Nephron progenitor cell (in vitro differentiated cells): ENCODE measurements around the gene ANKRD13A.
"Not testable (repeated sequence)": the region's sequence is repeated elsewhere in the genome, so short reads cannot be mapped to it uniquely, and the experiment has no call there.

ENCODE experiments used
- DNase-seq: peaks from one replicate; pipeline ENCODE4 v3.0.0; 2021
- H3K27ac Mint-ChIP-seq: 2 replicates; pipeline ENCODE4 v1.8.0; 2021; ENCODE audit warnings: mild to moderate bottlenecking, moderate library complexity, mixed read lengths
- H3K27me3 Mint-ChIP-seq: 2 replicates; pipeline ENCODE4 v1.8.0; 2021; ENCODE audit warnings: mild to moderate bottlenecking, low read depth, mixed read lengths; ENCODE audit not compliant: poor library complexity
- H3K36me3 Mint-ChIP-seq: 2 replicates; pipeline ENCODE4 v1.8.0; 2021; ENCODE audit warnings: low read depth, mixed read lengths
- H3K4me1 Mint-ChIP-seq: 2 replicates; pipeline ENCODE4 v1.8.0; 2021; ENCODE audit warnings: mixed read lengths
- H3K4me3 Mint-ChIP-seq: 2 replicates; pipeline ENCODE4 v1.8.0; 2021; ENCODE audit warnings: mild to moderate bottlenecking, moderate library complexity, mixed read lengths
- H3K9me3 Mint-ChIP-seq: 2 replicates; pipeline ENCODE4 v1.8.0; 2021; ENCODE audit warnings: mild to moderate bottlenecking, moderate library complexity, mixed read lengths
- CTCF ChIP-seq: fragments of 200-600 bp; sonication (generic); IDR thresholded peaks from 2 replicates; pipeline ENCODE4 v1.5.0; 2021; ENCODE audit warnings: antibody characterized with exemption

Gene ANKRD13A

GRCh38 chr12:109968801-109969200 is 30.4 kb upstream of the ANKRD13A start:
- Mint-ChIP-seq H3K4me3 (no peak overlapping the region), H3K27ac (no peak overlapping the region), H3K27me3 (no peaks in the 10 kb centered on the region), H3K4me1 (no peaks in the 10 kb centered on the region), H3K9me3 (no peaks in the 10 kb centered on the region), H3K36me3 (peaks cover 51% of the 10 kb centered on the region)
- no peak for TF ChIP-seq CTCF
- no peak for DNase-seq

GRCh38 chr12:109972821-109973220 is 26.4 kb upstream of the ANKRD13A start:
- H3K4me1 Mint-ChIP-seq = no peaks in the 10 kb centered on the region
- H3K36me3 Mint-ChIP-seq = peaks cover 65% of the 10 kb centered on the region
- no peak for DNase-seq
- peaks cover 3% of the 10 kb centered on the region for H3K9me3 Mint-ChIP-seq
- no peaks in the 10 kb centered on the region for H3K27me3 Mint-ChIP-seq
- H3K4me3 Mint-ChIP-seq = no peak overlapping the region
- no peak for TF ChIP-seq CTCF
- no peak overlapping the region for H3K27ac Mint-ChIP-seq

GRCh38 chr12:109981311-109981710 is 17.9 kb upstream of the ANKRD13A start:
- H3K36me3 Mint-ChIP-seq = peaks cover 77% of the 10 kb centered on the region
- H3K9me3 Mint-ChIP-seq = peaks cover 15% of the 10 kb centered on the region
- no peak overlapping the region for H3K4me3 Mint-ChIP-seq
- H3K27ac Mint-ChIP-seq = no peak overlapping the region
- H3K27me3 Mint-ChIP-seq = peaks cover 2% of the 10 kb centered on the region
- no peak for TF ChIP-seq CTCF
- no peaks in the 10 kb centered on the region for H3K4me1 Mint-ChIP-seq
- DNase-seq = no peak

GRCh38 chr12:109982210-109982609 is 17.0 kb upstream of the ANKRD13A start:
- no peak overlapping the region for H3K4me3 Mint-ChIP-seq
- no peak for TF ChIP-seq CTCF
- peaks cover 15% of the 10 kb centered on the region for H3K9me3 Mint-ChIP-seq
- peaks cover 2% of the 10 kb centered on the region for H3K27me3 Mint-ChIP-seq
- H3K27ac Mint-ChIP-seq = no peak overlapping the region
- H3K4me1 Mint-ChIP-seq = no peaks in the 10 kb centered on the region
- peaks cover 71% of the 10 kb centered on the region for H3K36me3 Mint-ChIP-seq
- DNase-seq = no peak

- no peak overlapping the region for H3K27ac Mint-ChIP-seq
- H3K36me3 Mint-ChIP-seq = peaks cover 67% of the 10 kb centered on the region
- H3K4me3 Mint-ChIP-seq = no peak overlapping the region
- H3K9me3 Mint-ChIP-seq = peaks cover 6% of the 10 kb centered on the region
- TF ChIP-seq CTCF = no peak
- H3K27me3 Mint-ChIP-seq = peaks cover 2% of the 10 kb centered on the region
- H3K4me1 Mint-ChIP-seq = no peaks in the 10 kb centered on the region
- no peak for DNase-seq
Measured at GRCh38 chr12:109983432-109984142, 15.6 kb upstream of the ANKRD13A start.

- peaks cover 62% of the 10 kb centered on the region for H3K36me3 Mint-ChIP-seq
- H3K9me3 Mint-ChIP-seq, DNase-seq, H3K4me3 Mint-ChIP-seq, H3K4me1 Mint-ChIP-seq, H3K27ac Mint-ChIP-seq, H3K27me3 Mint-ChIP-seq: not testable (repeated sequence)
Measured at GRCh38 chr12:109986236-109986635, 13.0 kb upstream of the ANKRD13A start.
